Progenitor cell of endocrine pancreas (in vitro differentiated cells): ENCODE data around the gene NKAIN1. TPM values are rescaled to one million over a fixed set of nuclear protein-coding genes. Genes with fewer than 3 reads are reported as not detected.
"Not testable (repeated sequence)": the region's sequence is repeated elsewhere in the genome, so short reads cannot be mapped to it uniquely, and the experiment has no call there.

Experiments used
- DNase-seq: peaks from one replicate; pipeline ENCODE4 v3.0.0; 2021; ENCODE audit warnings: low spot score; ENCODE audit not compliant: unreplicated experiment
- H3K27ac Mint-ChIP-seq: 2 replicates; pipeline ENCODE4 v1.8.0; 2021; ENCODE audit warnings: mild to moderate bottlenecking, moderate library complexity, mixed read lengths
- H3K27me3 Mint-ChIP-seq: 2 replicates; pipeline ENCODE4 v1.8.0; 2021; ENCODE audit warnings: mixed read lengths
- H3K36me3 Mint-ChIP-seq: 2 replicates; pipeline ENCODE4 v1.8.0; 2022; ENCODE audit warnings: mixed read lengths; ENCODE audit not compliant: insufficient read depth
- H3K4me1 Mint-ChIP-seq: 2 replicates; pipeline ENCODE4 v1.8.0; 2021; ENCODE audit warnings: low read depth, mixed read lengths
- H3K4me3 Mint-ChIP-seq: 2 replicates; pipeline ENCODE4 v1.8.0; 2021; ENCODE audit warnings: low read depth, mild to moderate bottlenecking, moderate library complexity, mixed read lengths
- H3K9me3 Mint-ChIP-seq: 2 replicates; pipeline ENCODE4 v1.8.0; 2021; ENCODE audit warnings: low read depth, mixed read lengths
- total RNA-seq: library from RNA; stranded (reverse); gene quantifications from 2 replicates; pipeline ENCODE4 v1.2.1, GENCODE V29; 2021
- TF ChIP-seq, protein P1 (sequence below): fragments of 200-600 bp; sonication (generic); IDR thresholded peaks from one replicate; pipeline ENCODE4 v1.5.0; 2021; ENCODE audit warnings: antibody characterized with exemption, mild to moderate bottlenecking; ENCODE audit not compliant: unreplicated experiment

The NKAIN1 gene
- total RNA-seq, 1 donor from 2014 or later = 16.1 TPM

DNA sequence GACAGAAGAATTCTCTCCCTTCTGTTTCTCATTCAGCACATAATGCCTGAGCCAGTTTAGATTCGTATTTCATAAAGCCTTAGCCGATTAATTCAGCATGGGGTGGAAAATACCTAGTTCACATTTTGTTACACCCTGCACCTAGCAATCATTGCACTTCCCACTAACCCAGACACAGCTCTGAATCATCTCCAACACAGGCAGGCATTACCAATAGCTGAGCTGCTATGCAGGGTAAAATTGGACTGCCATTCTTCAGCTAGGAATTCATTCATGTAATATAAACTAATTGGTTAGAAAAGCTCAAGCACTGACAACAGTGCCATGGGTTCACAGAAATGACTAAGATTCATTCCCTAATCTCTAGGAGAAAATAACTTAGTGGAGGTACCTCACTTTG is 26.9 kb upstream of the NKAIN1 start:
- Mint-ChIP-seq H3K9me3 (no peaks in the 10 kb centered on the region), H3K4me3 (no peak overlapping the region), H3K27me3 (no peaks in the 10 kb centered on the region), H3K4me1 (peaks cover 3% of the 10 kb centered on the region), H3K36me3 (peaks cover 24% of the 10 kb centered on the region), H3K27ac (no peak overlapping the region)
- DNase-seq = no peak
- TF ChIP-seq, protein P1, sequence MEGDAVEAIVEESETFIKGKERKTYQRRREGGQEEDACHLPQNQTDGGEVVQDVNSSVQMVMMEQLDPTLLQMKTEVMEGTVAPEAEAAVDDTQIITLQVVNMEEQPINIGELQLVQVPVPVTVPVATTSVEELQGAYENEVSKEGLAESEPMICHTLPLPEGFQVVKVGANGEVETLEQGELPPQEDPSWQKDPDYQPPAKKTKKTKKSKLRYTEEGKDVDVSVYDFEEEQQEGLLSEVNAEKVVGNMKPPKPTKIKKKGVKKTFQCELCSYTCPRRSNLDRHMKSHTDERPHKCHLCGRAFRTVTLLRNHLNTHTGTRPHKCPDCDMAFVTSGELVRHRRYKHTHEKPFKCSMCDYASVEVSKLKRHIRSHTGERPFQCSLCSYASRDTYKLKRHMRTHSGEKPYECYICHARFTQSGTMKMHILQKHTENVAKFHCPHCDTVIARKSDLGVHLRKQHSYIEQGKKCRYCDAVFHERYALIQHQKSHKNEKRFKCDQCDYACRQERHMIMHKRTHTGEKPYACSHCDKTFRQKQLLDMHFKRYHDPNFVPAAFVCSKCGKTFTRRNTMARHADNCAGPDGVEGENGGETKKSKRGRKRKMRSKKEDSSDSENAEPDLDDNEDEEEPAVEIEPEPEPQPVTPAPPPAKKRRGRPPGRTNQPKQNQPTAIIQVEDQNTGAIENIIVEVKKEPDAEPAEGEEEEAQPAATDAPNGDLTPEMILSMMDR = no peak

DNA sequence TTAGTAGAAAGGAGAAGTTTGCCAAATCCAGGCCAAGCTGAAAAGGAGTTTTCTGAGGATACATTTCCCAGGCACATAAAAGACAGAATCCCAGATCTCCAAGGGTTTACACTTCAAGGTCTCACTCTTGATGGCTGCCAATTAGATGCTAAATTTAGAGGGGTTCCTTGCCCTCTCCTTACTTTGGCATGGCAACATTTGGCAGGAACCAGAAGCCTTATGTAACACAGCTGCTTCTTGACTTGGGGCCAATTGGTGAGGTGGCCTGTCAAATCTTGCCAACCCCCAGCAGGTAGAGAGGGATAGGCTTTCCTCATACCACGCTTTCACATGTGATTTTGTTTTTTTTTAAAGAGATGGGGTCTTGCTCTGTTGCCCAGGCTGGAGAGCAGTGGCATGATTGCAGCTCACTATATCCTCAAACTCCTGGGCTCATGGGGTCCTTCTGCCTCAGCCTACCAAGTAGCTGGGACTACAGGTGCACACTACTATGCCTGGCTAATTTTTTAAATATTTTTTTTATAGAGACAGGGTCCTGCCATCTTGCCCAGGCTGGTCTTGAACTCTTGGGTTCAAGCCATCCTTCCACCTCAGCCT is 25.2 kb upstream of the NKAIN1 start:
- Mint-ChIP-seq H3K27me3 (no peaks in the 10 kb centered on the region), H3K9me3 (no peaks in the 10 kb centered on the region), H3K4me3 (no peak overlapping the region), H3K27ac (no peak overlapping the region), H3K4me1 (peaks cover 3% of the 10 kb centered on the region), H3K36me3 (peaks cover 21% of the 10 kb centered on the region)
- DNase-seq = no peak
- TF ChIP-seq, protein P1 = no peak

- no peak overlapping the region for H3K4me3 Mint-ChIP-seq
- no peaks in the 10 kb centered on the region for H3K9me3 Mint-ChIP-seq
- H3K27ac Mint-ChIP-seq = peak overlapping the region; percentile 7
- peaks cover 19% of the 10 kb centered on the region for H3K36me3 Mint-ChIP-seq
- no peak for DNase-seq
- TF ChIP-seq, protein P1 = no peak
- H3K27me3 Mint-ChIP-seq = no peaks in the 10 kb centered on the region
- no peaks in the 10 kb centered on the region for H3K4me1 Mint-ChIP-seq
These were observed 23.7 kb upstream of the NKAIN1 start for GRCh38 chr1:31263408-31263807.

DNA sequence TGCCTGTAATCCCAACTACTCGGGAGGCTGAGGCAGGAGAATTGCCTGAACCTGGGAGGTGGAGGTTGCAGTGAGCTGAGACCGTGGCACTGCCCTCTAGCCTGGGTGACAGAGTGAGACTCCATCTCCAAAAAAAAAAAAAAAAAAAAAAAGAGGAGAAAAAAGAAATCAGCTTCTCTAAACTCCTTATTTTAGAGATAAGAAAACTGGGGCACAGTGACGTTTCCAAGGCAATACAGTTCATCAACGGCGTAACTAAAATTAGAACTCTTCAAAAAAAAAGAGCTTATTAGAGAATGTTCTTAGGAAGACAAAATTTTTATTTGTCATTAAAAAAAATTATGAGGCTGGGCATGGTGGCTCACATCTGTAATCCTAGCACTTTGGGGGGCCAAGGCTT is 22.7 kb upstream of the NKAIN1 start:
- not testable (repeated sequence) for H3K4me3 Mint-ChIP-seq, DNase-seq, H3K27me3 Mint-ChIP-seq, H3K27ac Mint-ChIP-seq, H3K4me1 Mint-ChIP-seq, H3K9me3 Mint-ChIP-seq
- peaks cover 18% of the 10 kb centered on the region for H3K36me3 Mint-ChIP-seq

DNA sequence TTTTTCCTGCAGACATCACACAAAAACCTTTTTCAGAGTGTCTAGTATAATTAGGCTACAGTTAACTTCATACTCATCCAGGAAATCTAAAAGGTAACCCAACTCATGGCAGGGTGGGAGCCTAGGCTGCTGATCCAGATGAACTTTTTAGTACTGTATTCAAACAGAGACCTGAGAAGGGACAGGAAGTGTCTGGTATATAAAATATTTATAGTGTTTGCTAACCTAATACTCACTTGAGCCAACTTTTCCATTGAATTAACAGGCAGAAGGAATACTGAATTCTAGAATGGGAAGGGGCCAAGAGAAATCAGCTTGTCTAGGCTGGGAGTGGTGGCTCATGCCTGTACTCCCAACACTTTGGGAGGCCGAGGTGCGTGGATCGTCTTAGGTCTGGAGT is 22.2 kb upstream of the NKAIN1 start:
- Mint-ChIP-seq H3K4me1 (no peaks in the 10 kb centered on the region), H3K4me3 (no peak overlapping the region), H3K27me3 (no peaks in the 10 kb centered on the region), H3K27ac (no peak overlapping the region), H3K36me3 (peaks cover 18% of the 10 kb centered on the region), H3K9me3 (no peaks in the 10 kb centered on the region)
- DNase-seq = no peak
- TF ChIP-seq, protein P1 = no peak

DNA sequence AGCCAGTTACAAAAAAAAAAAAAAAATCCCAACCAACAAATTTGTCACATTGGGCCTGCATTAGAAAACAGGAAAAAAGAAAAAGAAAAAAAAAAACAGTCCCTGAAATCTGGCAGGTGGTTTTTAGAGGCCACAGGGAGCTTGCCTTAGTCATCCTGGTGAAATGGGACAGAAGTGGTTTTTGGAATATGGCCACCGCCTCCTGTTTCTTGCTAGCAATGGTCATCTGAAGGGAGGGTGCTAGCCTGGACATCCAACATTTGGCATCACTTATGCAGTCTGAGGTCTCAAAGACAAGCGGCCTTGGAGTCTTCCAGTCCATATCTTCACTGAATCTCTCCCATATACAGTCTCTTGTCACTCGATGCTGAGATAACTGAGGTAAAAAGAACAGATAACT is 20.1 kb upstream of the NKAIN1 start:
- Mint-ChIP-seq H3K4me3 (no peak overlapping the region), H3K27ac (no peak overlapping the region), H3K36me3 (peaks cover 17% of the 10 kb centered on the region), H3K4me1 (no peaks in the 10 kb centered on the region), H3K27me3 (no peaks in the 10 kb centered on the region), H3K9me3 (no peaks in the 10 kb centered on the region)
- TF ChIP-seq, protein P1 = no peak
- DNase-seq = no peak
